HL-60 (cell line): Measurements from ENCODE around the gene CDK6.

Experiments used
- POLR2AphosphoS5 ChIP-seq: IDR thresholded peaks from 2 replicates; pipeline ENCODE4 v1.6.1; 2012; ENCODE audit warnings: low read depth
- TF ChIP-seq, protein P1 (sequence below): IDR thresholded peaks from one replicate; pipeline ENCODE4 v1.5.1; 2011; ENCODE audit warnings: low read length, control low read depth, inconsistent platforms; ENCODE audit not compliant: insufficient read depth

DNA sequence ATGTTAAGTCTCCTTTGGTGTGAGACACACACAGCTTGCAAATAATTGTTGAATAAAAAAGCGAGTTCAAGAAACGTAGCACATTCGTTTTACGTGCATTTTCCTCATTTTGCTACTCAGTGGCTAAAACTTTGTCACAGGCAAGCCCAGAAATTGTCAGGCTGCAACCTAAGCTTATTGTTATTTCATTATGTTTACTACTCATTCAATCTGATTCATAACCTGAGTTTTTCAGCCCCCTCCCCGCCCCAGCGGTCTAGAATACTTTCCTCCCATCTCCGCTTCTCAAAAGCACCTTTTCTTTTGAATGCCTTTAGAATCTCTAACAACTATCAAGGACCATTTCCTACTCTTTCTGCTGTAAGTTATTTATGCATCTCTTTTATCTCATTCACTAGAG, 247.3 kb downstream of the CDK6 start:
- TF ChIP-seq, protein P1, sequence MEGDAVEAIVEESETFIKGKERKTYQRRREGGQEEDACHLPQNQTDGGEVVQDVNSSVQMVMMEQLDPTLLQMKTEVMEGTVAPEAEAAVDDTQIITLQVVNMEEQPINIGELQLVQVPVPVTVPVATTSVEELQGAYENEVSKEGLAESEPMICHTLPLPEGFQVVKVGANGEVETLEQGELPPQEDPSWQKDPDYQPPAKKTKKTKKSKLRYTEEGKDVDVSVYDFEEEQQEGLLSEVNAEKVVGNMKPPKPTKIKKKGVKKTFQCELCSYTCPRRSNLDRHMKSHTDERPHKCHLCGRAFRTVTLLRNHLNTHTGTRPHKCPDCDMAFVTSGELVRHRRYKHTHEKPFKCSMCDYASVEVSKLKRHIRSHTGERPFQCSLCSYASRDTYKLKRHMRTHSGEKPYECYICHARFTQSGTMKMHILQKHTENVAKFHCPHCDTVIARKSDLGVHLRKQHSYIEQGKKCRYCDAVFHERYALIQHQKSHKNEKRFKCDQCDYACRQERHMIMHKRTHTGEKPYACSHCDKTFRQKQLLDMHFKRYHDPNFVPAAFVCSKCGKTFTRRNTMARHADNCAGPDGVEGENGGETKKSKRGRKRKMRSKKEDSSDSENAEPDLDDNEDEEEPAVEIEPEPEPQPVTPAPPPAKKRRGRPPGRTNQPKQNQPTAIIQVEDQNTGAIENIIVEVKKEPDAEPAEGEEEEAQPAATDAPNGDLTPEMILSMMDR, result no peak
- TF ChIP-seq POLR2AphosphoS5, result no peak
